ENCODE measurements around the gene MAP4K2.

Gene MAP4K2

DNA sequence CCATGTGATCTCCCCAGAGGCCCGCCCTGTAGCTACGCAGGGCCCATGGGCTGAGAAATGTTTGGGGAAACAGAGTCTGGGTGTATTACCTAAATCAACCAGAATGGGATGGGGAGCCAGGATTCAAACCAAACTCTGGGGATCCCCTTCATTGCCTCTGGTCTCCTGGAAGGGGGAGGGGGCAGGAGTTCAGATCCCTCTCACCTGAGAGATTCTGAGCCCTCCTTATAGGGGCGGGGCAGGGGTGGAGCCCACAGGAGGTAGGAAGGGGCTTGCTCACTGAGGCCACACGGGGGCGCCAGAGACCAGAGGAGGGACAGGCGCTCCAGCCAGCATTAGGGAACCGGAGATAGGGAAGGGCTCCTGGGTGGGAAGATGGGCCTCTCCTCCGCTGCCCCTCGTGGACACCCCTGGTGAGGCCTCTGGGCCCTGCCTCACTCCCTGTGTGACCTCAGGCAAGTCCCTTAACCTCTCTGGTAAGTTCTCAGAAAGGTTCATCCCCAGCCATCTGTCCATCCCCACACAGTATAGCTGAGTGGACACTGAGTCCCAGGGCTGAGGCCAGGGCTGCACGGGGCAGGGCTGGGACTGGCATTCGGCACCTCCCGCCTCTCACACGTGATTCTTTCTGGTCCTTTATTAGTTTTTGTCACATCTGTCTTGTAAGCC, 44.1 kb upstream of the MAP4K2 start:
- TF ChIP-seq, protein P1, sequence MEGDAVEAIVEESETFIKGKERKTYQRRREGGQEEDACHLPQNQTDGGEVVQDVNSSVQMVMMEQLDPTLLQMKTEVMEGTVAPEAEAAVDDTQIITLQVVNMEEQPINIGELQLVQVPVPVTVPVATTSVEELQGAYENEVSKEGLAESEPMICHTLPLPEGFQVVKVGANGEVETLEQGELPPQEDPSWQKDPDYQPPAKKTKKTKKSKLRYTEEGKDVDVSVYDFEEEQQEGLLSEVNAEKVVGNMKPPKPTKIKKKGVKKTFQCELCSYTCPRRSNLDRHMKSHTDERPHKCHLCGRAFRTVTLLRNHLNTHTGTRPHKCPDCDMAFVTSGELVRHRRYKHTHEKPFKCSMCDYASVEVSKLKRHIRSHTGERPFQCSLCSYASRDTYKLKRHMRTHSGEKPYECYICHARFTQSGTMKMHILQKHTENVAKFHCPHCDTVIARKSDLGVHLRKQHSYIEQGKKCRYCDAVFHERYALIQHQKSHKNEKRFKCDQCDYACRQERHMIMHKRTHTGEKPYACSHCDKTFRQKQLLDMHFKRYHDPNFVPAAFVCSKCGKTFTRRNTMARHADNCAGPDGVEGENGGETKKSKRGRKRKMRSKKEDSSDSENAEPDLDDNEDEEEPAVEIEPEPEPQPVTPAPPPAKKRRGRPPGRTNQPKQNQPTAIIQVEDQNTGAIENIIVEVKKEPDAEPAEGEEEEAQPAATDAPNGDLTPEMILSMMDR (conservative IDR thresholded peaks at IDR 0.05): peak; percentile 100
- peak overlapping the region; percentile 88 for H3K27ac ChIP-seq

DNA sequence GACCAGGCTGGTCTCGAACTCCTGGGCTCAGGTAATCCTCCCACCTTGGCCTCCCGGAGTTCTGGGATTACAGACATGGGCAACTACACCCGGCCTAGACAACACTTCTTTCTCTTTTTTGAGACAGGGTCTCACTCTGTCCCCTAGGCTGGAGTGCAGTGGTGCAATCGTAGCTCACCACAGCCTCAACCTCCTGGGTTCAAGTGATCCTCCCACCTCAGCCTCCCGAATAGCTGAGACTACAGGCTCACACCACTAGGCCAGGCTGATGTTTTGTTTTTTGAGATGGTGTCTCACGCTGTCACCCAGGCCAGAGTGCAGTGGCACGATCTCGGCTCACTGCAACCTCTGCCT, 42.7 kb upstream of the MAP4K2 start:
- H3K27ac ChIP-seq: peak overlapping the region; percentile 88

DNA sequence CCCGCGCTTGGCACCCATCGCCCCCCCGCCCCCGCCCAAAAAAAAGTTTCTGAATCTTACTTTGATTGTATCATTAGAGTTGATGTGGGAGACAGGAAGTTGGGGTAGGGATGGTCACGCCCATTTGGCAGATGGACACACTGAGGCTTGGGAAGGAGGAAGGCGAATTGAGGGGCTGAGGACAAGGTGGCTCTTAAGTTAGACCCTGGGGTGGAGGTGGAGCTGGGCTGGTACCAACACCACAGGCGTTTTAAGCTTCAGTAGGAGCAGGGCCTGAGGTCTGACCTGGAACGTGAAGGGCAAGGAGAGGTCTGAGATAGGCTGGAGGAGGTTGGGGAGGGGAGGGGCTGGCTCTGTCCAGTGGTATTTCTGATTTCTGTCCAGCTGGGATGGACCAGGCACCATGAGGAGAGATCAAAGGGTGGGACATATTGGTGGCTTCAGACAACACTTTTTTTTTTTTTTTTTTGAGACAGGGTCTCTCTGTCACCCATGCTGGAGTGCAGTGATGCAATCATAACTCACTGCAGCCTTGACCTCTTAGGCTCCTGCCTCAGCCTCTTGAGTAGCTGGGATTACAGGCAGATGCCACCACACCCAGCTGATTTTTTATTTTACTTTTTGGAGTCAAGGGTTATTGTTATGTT, 42.2 kb upstream of the MAP4K2 start:
- TF ChIP-seq, protein P1 (conservative IDR thresholded peaks at IDR 0.05): no peak
- peak overlapping the region; percentile 88 for H3K27ac ChIP-seq

DNA sequence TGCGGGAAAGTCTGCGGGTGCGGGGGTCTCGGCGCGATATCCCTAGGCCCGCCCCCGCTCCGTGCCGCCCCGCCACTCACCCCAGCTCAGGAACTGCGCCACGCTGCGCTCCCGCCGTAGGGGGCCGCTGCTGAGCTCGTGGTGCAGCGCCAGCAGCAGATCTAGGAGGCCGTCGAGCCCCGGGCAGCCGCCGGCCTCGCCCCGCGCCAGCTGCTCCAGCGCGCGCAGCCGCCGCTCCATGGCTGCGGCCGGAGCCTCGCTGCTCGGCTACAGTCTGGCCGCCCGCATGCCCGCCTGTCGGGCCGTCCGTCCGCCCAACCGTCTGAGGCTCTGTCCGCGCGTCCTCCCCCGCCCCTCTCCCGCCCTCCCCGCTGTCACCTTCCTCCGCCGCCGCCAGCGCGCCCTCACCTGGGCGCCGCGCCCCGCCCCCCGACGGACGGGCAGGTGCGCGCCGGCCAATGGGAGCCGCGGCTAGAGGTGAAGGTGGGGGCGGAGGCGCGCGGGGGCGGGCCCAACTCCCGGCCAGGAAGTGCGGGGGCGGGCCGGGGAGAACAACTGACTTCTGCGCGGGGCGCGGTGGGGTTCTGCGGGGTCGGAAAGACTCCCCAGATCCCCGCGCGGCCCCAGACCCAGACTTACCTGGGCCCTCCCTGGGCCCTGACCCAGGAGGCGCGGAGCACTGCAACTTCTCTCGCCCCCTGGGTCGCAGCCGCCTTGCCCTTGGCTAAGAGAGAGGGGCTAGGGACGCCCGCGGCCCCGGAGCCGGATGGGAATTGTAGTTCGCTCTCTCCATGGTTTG, 41.5 kb upstream of the MAP4K2 start, which contains the start of gene CDC42BPG:
Gene CDC42BPG, minus strand, starts transcription at position 324 of the 799 bp plus-strand sequence. Its CDS starts 84 bp downstream, at position 240.
- TF ChIP-seq, protein P1 (conservative IDR thresholded peaks at IDR 0.05): peak; percentile 99
- H3K27ac ChIP-seq: peak within 1 kb of the TSS; percentile 88

DNA sequence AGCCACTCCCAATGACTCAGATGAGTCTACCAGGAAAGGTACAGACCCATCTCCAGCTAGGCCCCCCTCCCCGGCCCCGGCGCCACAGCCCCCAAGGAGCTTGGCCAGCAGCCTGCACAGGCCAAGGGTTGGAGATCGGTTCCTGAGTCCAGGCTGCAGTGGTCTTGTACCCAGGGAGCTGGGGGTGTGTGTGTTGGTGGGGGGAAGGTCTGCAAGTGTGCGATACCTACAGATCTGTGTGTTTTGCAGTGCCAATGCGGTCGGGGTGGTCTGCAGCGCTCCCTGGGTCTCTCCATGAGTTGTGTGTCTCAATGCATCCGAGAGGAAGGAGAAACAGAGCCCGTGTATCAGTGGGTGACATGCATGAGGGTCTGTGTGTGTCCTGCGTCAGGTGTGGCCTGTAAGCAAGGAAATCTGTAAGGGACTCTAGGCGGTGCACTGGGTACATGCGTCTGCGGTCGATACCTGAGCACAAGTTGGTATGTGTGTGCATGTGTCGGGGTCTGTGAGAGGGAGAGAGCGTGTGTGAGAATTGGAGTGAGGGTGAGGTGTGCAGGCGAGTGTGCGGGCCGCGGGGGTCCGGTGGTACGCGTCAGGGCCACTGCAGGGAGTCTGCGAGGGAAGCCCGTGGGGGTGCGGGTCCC, 40.8 kb upstream of the MAP4K2 start:
- TF ChIP-seq, protein P1 (conservative IDR thresholded peaks at IDR 0.05): 0 out of 2 replicates have a peak, but pooled peaks have one; percentile 60
- peak overlapping the region; percentile 88 for H3K27ac ChIP-seq

DNA sequence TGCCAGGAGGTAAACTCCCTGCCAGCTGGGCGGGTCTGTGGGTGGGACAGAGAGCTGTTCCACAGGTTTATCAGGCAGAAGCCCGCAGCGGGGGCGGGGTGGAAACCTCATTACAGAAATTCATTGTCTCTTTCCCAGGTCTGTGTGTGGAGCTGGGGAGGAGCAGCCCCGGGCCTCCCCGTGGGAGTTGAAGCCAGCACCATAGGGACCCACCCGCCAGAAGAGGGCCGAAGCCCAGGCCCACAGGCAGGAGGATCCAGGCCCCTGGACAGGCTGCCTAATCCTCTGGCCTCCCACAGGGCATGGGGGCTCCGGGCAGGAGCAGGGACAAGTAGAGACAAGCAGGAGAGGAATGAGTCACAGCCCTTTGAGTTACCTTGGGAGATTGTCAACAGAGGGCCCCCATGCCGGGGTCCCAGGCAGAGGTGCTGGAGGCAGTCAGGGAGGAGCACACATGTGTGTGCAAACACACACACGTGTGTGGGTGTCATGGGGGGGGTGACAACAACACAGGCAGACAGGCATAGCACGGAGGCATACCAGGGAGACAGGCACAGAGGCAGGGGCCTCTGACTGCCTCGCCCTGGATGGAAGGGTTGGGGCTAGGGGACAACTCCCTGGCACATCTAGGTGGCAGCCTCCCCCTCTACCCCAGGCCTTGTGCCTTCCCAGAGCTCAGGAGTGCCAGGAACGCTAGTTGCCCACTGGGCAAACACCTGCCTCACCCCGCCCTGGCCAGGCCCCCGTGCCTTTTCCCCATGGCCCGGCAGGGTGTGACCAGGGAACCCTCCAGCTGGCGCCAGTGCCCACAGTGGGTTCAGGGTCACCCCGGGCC, 40.1 kb upstream of the MAP4K2 start:
- peak overlapping the region; percentile 88 for H3K27ac ChIP-seq
- TF ChIP-seq, protein P1 (conservative IDR thresholded peaks at IDR 0.05): no peak

DNA sequence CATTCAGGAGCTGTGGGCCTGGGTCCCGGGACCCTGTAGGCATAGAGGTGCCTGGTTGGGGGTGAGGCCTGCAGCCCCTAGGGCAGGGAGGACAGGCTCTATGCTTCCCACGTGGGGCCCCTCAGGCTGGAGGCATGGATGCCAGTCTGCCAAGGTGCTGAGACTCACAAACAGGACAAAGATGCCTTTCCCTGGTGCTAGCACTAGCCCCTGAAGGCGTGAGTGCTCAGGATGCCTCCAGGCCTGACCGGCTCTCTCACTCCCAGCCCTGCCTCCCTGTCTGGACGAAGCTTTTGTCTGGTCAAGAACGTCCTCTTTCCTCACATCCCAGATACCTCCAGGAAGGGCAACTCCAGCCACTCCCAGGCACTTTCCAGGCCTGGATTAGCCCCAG, 39.3 kb upstream of the MAP4K2 start:
- peak overlapping the region; percentile 88 for H3K27ac ChIP-seq
- TF ChIP-seq, protein P1 (conservative IDR thresholded peaks at IDR 0.05): no peak
